SU-DHL-6 (cell line): ENCODE measurements around the gene ABR.

ENCODE experiments used
- CTCF ChIP-seq: fragments of 200-600 bp; sonication (generic); IDR thresholded peaks from one replicate; pipeline ENCODE4 v1.5.1; 2017; ENCODE audit warnings: antibody characterized with exemption, mild to moderate bottlenecking, low read length, moderate library complexity; ENCODE audit not compliant: insufficient read depth, poor library complexity, severe bottlenecking
- EZH2phosphoT487 ChIP-seq: fragments of 200-600 bp; sonication (generic), shearing (Covaris generic); conservative IDR thresholded peaks from 2 replicates; pipeline ENCODE4 v1.6.1; 2018; ENCODE audit warnings: mild to moderate bottlenecking, antibody characterized with exemption, low read length, moderate library complexity, mixed read lengths

GRCh38 chr17:1137465-1137894, 42.3 kb downstream of the ABR start:
- TF ChIP-seq CTCF = no peak
- no peak for TF ChIP-seq EZH2phosphoT487
